GM12878 (cell line): ENCODE measurements around the gene CIPC. TPM values are rescaled to one million over a fixed set of nuclear protein-coding genes. Genes with fewer than 3 reads are reported as not detected.

ENCODE experiments used
- ATAC-seq: fragments of 200-7000 bp; cut with Tn5 transposase; 3 replicates; pipeline ENCODE4 v1.9.1; 2020; ENCODE audit warnings: mild to moderate bottlenecking, moderate library complexity
- BruUV-seq: library from RNA; stranded (reverse); fragments of 400-500 nt; replicated peaks from 2 replicates; lab custom pipeline; 2021; lab: Mats Ljungman, UMichigan
- CTCF ChIA-PET: fragments of 300-600 bp; sonication (Branson Sonifier 250); formaldehyde crosslinking; extraction: SDS; loops from one replicate; lab custom pipeline; 2021; ENCODE audit warnings: inconsistent platforms; lab: Yijun Ruan, JAX
- POLR2A ChIA-PET: fragments of 350-600 bp; formaldehyde crosslinking; extraction: SDS; loops from one replicate; lab custom pipeline; 2021; ENCODE audit warnings: inconsistent platforms; lab: Charles Lee
- RAD21 ChIA-PET: fragments of 300-600 bp; sonication (Branson Sonifier 250); formaldehyde crosslinking; loops from one replicate; lab custom pipeline; 2023; ENCODE audit warnings: antibody characterized with exemption; ENCODE audit not compliant: unreplicated experiment; lab: Charles Lee
- SMC1A ChIA-PET: fragments of 300-600 bp; sonication (Branson Sonifier 250); formaldehyde crosslinking; loops from one replicate; lab custom pipeline; 2023; ENCODE audit not compliant: unreplicated experiment, uncharacterized antibody; lab: Charles Lee
- DNase-seq: peaks from one replicate; pipeline ENCODE4 v3.0.0-alpha.2; 2011; ENCODE audit warnings: low read depth, low spot score
- FAIRE-seq: peaks from 3 replicates; lab custom pipeline; 2011; peaks lifted over from hg19 to GRCh38; lab: Jason Lieb, UNC
- H2AFZ ChIP-seq: 2 replicates; pipeline ENCODE4 v1.6.0; 2011; ENCODE audit warnings: low read depth, low read length, control low read depth; ENCODE audit not compliant: control insufficient read depth
- H3K27ac ChIP-seq: 2 replicates; pipeline ENCODE4 v1.5.1; 2011; ENCODE audit warnings: control low read depth; ENCODE audit not compliant: control insufficient read depth, insufficient read depth
- H3K27me3 ChIP-seq, 2 experiments: replicated peaks in 1 of 2; 2 replicates each; pipeline versions ENCODE4 v1.6.0 to v1.6.1; 2011; ENCODE audit warnings: low read length in 1 of 2; ENCODE audit not compliant: control insufficient read depth in 2 of 2, insufficient read depth in 2 of 2
- H3K36me3 ChIP-seq, 2 experiments: 2 replicates each; pipeline ENCODE4 v1.5.1; 2011; ENCODE audit warnings: low read length in 1 of 2; ENCODE audit not compliant: control insufficient read depth in 2 of 2, insufficient read depth in 2 of 2
- H3K4me1 ChIP-seq: 2 replicates; pipeline ENCODE4 v1.6.1; 2011; ENCODE audit warnings: mild to moderate bottlenecking, low read length, moderate library complexity, mixed read lengths; ENCODE audit not compliant: control insufficient read depth, insufficient read depth
- H3K4me2 ChIP-seq: 2 replicates; pipeline ENCODE4 v1.6.0; 2011; ENCODE audit warnings: control low read depth; ENCODE audit not compliant: control insufficient read depth, insufficient read depth
- H3K4me3 ChIP-seq: fragments of 200-600 bp; sonication (generic); 2 replicates; pipeline ENCODE4 v1.5.1; 2016
- H3K79me2 ChIP-seq: 2 replicates; pipeline ENCODE4 v1.6.0; 2011; ENCODE audit warnings: low read length; ENCODE audit not compliant: control insufficient read depth, insufficient read depth
- H3K9ac ChIP-seq: 2 replicates; pipeline ENCODE4 v1.8.0; 2011; ENCODE audit warnings: low read length, control low read depth, mixed read lengths; ENCODE audit not compliant: control insufficient read depth, insufficient read depth
- H3K9me3 ChIP-seq: replicated peaks from 3 replicates; pipeline ENCODE4 v1.5.1; 2011; ENCODE audit warnings: mild to moderate bottlenecking, low read length; ENCODE audit not compliant: control insufficient read depth, insufficient read depth
- H4K20me1 ChIP-seq: 2 replicates; pipeline ENCODE4 v1.6.0; 2011; ENCODE audit not compliant: control insufficient read depth, insufficient read depth
- ASH2L ChIP-seq: fragments of 300-600, 200-600 bp; sonication (generic); IDR thresholded peaks from 2 replicates; pipeline ENCODE4 v1.6.1; 2017; ENCODE audit warnings: low read depth, mild to moderate bottlenecking, borderline replicate concordance
- BRCA1 ChIP-seq: IDR thresholded peaks from 2 replicates; pipeline ENCODE4 v1.6.1; 2011; ENCODE audit warnings: low read depth, low read length, improper control_type of control experiment
- EP300 ChIP-seq, 2 experiments: fragments of 150-350 bp in 1 of 2; IDR thresholded peaks; 2 replicates each; pipeline ENCODE4 v1.6.1; 2011 to 2012; ENCODE audit warnings: low read depth in 2 of 2, low read length in 2 of 2, borderline replicate concordance in 1 of 2, improper control_type of control experiment in 1 of 2, inconsistent platforms in 1 of 2; ENCODE audit not compliant: control insufficient read depth in 1 of 2
- ESRRA ChIP-seq: IDR thresholded peaks from 2 replicates; pipeline ENCODE4 v1.6.1; 2012; ENCODE audit warnings: mild to moderate bottlenecking, low read length, improper control_type of control experiment
- GABPA ChIP-seq: IDR thresholded peaks from 2 replicates; pipeline ENCODE4 v1.6.1; 2014; ENCODE audit warnings: antibody characterized with exemption, low read depth, mild to moderate bottlenecking, inconsistent platforms
- MTA3 ChIP-seq: IDR thresholded peaks from 2 replicates; pipeline ENCODE4 v1.6.1; 2012; ENCODE audit warnings: low read length, inconsistent platforms, borderline replicate concordance
- SMAD1 ChIP-seq: fragments of 450-650 bp; IDR thresholded peaks from 2 replicates; pipeline ENCODE4 v1.6.1; 2018; ENCODE audit warnings: mild to moderate bottlenecking, low read depth; ENCODE audit not compliant: partially characterized antibody
- SUPT20H ChIP-seq: IDR thresholded peaks from 2 replicates; pipeline ENCODE4 v1.6.1; 2011; ENCODE audit warnings: low read depth, mild to moderate bottlenecking, low read length, moderate library complexity, borderline replicate concordance; ENCODE audit not compliant: control insufficient read depth
- TARDBP ChIP-seq: IDR thresholded peaks from 2 replicates; pipeline ENCODE4 v1.6.1; 2016; ENCODE audit warnings: borderline replicate concordance
- ZSCAN29 ChIP-seq: fragments of 450-650 bp; IDR thresholded peaks from 2 replicates; pipeline ENCODE4 v1.6.1; 2017; ENCODE audit warnings: mild to moderate bottlenecking, moderate library complexity
- WGBS: methylation state at CpG from one replicate; pipeline ENCODE4 v1.1.6; 2016; ENCODE audit warnings: low lambda C conversion rate; ENCODE audit not compliant: insufficient replicate concordance, insufficient coverage; ENCODE audit errors: missing lambda C conversion rate; 5-methylcytosine and 5-hydroxymethylcytosine counted together
- in situ Hi-C: fragments of 300-500 bp; cut with MboI; formaldehyde crosslinking; loops from 9 replicates; pipeline ENCODE4 v1.14.3; 2018; ENCODE audit warnings: mixed read lengths
- intact Hi-C: fragments of 100-400 bp; cut with micrococcal nuclease; formaldehyde crosslinking; loops from one replicate; pipeline ENCODE4 v1.14.2; 2022; ENCODE audit not compliant: unreplicated experiment
- polyA plus RNA-seq, 11 experiments: library from polyadenylated mRNA; depleted of rRNA in 4 of 11; unstranded in 6 of 11; stranded (reverse) in 5 of 11; fragments of >200 nt; fragmentation: Nextera tagmentation in 4 of 11; fragmentation: Illumina TruSeq in 1 of 11; extraction: Ambion mirVana in 4 of 11; extraction: Trizol in 1 of 11; gene quantifications; 1 replicate in 1 of 11; 2 replicates in 10 of 11; pipeline versions ENCODE4 v1.2.1 to v1.2.3, GENCODE V29; 2011 to 2016; ENCODE audit warnings: inconsistent platforms in 2 of 11, missing spikeins in 2 of 11, low read depth in 1 of 11
- total RNA-seq, 4 experiments: library from RNA; depleted of rRNA in 3 of 4; stranded (reverse); fragments of >200 nt in 3 of 4; fragmentation: Illumina TruSeq in 1 of 4; extraction: Trizol in 1 of 4; gene quantifications; 2 replicates each; pipeline versions ENCODE4 v1.2.1 to v1.2.3, GENCODE V29; 2013 to 2021
- TF ChIP-seq, protein P1 (sequence below): IDR thresholded peaks from 2 replicates; pipeline ENCODE4 v1.6.1; 2012; ENCODE audit warnings: low read length, inconsistent platforms
- TF ChIP-seq, protein P2 (sequence below): fragments of 150-350 bp; IDR thresholded peaks from 2 replicates; pipeline ENCODE4 v1.6.1; 2016; ENCODE audit warnings: low read depth, low read length
- TF ChIP-seq, protein P3 (sequence below): IDR thresholded peaks from 2 replicates; pipeline ENCODE4 v1.6.1; 2012; ENCODE audit warnings: low read depth, low read length, improper control_type of control experiment
- TF ChIP-seq, protein P4 (sequence below): fragments of 150-350 bp; IDR thresholded peaks from 2 replicates; pipeline ENCODE4 v1.6.1; 2014; ENCODE audit warnings: mild to moderate bottlenecking, low read depth, low read length

Gene CIPC
- total and polyA plus RNA-seq, 10 of the 15 experiments (the other 5 are each of a cell fraction or from before 2014, with no cell fraction given), result 5.6 to 29.5 (median 16.5) TPM

DNA sequence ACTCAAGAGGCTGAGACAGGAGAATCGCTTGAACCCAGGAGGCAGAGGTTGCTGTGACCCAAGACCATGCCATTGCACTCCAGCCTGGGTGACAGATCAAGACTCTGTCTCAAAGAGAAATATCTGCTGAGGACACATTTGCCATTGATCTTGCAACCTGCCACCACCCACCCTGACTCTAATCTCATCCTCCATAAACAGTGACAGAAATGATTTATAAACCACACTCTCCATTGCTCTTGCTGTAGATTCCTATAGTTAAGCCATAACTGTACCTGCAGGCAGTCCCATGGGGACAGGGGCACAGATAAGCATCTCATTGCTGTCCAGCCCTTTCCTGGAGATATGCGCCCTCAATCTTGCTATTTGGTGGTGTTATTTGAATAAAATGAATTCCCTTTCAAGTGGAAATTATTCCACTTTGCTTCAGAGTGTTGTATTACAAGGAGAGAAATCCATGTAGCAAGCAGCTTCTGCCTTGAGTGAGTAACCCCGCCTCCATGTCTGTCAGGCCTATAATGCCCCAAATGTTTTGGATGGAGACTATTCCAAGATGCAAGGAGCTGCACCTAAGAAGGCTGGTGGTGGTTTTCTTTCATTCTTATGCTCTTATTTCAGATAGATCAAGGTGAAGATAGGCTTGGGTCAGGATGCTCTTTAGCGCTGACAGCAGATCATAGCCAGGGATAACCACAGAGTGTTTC lies 46.5 kb downstream of the CIPC start:
- no peaks in the 10 kb centered on the region for H4K20me1 ChIP-seq
- SMC1A ChIA-PET, result interaction anchor here (1.0 to 2.0 kb wide), 3 partner anchors 10 to 68 kb away, joined by 3 to 5 read pairs (median 5); no protein-coding TSS in a partner anchor
- ATAC-seq, result no peak
- no peak overlapping the region for H3K9ac ChIP-seq
- H2AFZ ChIP-seq, result no peak overlapping the region
- no peak overlapping the region for H3K4me3 ChIP-seq
- H3K4me1 ChIP-seq, result no peaks in the 10 kb centered on the region
- WGBS, result 56% methylated on average over 4 of the region's 4 CpGs
- intact Hi-C loops, result no loop called here
- no peak for FAIRE-seq
- in situ Hi-C loops, result no loop called here
- H3K79me2 ChIP-seq, result no peaks in the 10 kb centered on the region
- CTCF ChIA-PET, result interaction anchor here (1.5 to 2.0 kb wide), 3 partner anchors 74 to 171 kb away, joined by 5 to 9 read pairs (median 7); no protein-coding TSS in a partner anchor
- no peaks in the 10 kb centered on the region for H3K36me3 ChIP-seq
- POLR2A ChIA-PET, result interaction anchor here (0.6 kb wide), 1 partner anchor 37 kb away, joined by 4 read pairs; the partner anchor contains the start of gene TMEM63C
- no peak for DNase-seq
- no peaks in the 10 kb centered on the region for H3K9me3 ChIP-seq
- H3K27me3 ChIP-seq, result peaks cover 15% of the 10 kb centered on the region in 2 experiments
- RAD21 ChIA-PET, result interaction anchor here (0.5 kb wide), 1 partner anchor 395 kb away, joined by 3 read pairs; no protein-coding TSS in a partner anchor
- H3K27ac ChIP-seq, result no peak overlapping the region
- BruUV-seq, result no TSS peak
- H3K4me2 ChIP-seq, result no peak overlapping the region
- TF ChIP-seq, protein P1, sequence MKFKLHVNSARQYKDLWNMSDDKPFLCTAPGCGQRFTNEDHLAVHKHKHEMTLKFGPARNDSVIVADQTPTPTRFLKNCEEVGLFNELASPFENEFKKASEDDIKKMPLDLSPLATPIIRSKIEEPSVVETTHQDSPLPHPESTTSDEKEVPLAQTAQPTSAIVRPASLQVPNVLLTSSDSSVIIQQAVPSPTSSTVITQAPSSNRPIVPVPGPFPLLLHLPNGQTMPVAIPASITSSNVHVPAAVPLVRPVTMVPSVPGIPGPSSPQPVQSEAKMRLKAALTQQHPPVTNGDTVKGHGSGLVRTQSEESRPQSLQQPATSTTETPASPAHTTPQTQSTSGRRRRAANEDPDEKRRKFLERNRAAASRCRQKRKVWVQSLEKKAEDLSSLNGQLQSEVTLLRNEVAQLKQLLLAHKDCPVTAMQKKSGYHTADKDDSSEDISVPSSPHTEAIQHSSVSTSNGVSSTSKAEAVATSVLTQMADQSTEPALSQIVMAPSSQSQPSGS, result no peak
- no peak for TF ChIP-seq EP300 (IDR thresholded peaks at IDR 0.05; ENCODE audit: borderline replicate concordance in 1 of 2, control insufficient read depth in 1 of 2, low read depth in 2 of 2, low read length in 2 of 2)
- no peak for TF ChIP-seq ZSCAN29
- TF ChIP-seq SUPT20H, result no peak
- no peak for TF ChIP-seq ESRRA
- no peak for TF ChIP-seq TARDBP
- TF ChIP-seq, protein P2, sequence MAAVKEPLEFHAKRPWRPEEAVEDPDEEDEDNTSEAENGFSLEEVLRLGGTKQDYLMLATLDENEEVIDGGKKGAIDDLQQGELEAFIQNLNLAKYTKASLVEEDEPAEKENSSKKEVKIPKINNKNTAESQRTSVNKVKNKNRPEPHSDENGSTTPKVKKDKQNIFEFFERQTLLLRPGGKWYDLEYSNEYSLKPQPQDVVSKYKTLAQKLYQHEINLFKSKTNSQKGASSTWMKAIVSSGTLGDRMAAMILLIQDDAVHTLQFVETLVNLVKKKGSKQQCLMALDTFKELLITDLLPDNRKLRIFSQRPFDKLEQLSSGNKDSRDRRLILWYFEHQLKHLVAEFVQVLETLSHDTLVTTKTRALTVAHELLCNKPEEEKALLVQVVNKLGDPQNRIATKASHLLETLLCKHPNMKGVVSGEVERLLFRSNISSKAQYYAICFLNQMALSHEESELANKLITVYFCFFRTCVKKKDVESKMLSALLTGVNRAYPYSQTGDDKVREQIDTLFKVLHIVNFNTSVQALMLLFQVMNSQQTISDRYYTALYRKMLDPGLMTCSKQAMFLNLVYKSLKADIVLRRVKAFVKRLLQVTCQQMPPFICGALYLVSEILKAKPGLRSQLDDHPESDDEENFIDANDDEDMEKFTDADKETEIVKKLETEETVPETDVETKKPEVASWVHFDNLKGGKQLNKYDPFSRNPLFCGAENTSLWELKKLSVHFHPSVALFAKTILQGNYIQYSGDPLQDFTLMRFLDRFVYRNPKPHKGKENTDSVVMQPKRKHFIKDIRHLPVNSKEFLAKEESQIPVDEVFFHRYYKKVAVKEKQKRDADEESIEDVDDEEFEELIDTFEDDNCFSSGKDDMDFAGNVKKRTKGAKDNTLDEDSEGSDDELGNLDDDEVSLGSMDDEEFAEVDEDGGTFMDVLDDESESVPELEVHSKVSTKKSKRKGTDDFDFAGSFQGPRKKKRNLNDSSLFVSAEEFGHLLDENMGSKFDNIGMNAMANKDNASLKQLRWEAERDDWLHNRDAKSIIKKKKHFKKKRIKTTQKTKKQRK, result no peak
- no peak for TF ChIP-seq BRCA1
- TF ChIP-seq, protein P3, sequence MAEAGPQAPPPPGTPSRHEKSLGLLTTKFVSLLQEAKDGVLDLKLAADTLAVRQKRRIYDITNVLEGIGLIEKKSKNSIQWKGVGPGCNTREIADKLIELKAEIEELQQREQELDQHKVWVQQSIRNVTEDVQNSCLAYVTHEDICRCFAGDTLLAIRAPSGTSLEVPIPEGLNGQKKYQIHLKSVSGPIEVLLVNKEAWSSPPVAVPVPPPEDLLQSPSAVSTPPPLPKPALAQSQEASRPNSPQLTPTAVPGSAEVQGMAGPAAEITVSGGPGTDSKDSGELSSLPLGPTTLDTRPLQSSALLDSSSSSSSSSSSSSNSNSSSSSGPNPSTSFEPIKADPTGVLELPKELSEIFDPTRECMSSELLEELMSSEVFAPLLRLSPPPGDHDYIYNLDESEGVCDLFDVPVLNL, result no peak
- no peak for TF ChIP-seq GABPA
- TF ChIP-seq MTA3, result no peak
- TF ChIP-seq, protein P4, sequence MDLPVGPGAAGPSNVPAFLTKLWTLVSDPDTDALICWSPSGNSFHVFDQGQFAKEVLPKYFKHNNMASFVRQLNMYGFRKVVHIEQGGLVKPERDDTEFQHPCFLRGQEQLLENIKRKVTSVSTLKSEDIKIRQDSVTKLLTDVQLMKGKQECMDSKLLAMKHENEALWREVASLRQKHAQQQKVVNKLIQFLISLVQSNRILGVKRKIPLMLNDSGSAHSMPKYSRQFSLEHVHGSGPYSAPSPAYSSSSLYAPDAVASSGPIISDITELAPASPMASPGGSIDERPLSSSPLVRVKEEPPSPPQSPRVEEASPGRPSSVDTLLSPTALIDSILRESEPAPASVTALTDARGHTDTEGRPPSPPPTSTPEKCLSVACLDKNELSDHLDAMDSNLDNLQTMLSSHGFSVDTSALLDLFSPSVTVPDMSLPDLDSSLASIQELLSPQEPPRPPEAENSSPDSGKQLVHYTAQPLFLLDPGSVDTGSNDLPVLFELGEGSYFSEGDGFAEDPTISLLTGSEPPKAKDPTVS, result no peak
- TF ChIP-seq SMAD1, result no peak
- TF ChIP-seq ASH2L, result no peak
